Calu3 (cell line): ENCODE results near the gene SMIM3. TPM values are rescaled to one million over a fixed set of nuclear protein-coding genes. Genes with fewer than 3 reads are reported as not detected.

Source experiments
- BruUV-seq: library from RNA; stranded (reverse); fragments of 400-500 nt; replicated peaks from 2 replicates; lab custom pipeline; 2021; lab: Mats Ljungman, UMichigan
- CTCF ChIA-PET: fragments of 300-600 bp; sonication (Branson Sonifier 250); formaldehyde crosslinking; loops from one replicate; lab custom pipeline; 2022; ENCODE audit warnings: antibody characterized with exemption; lab: Charles Lee
- DNase-seq: peaks from one replicate; pipeline ENCODE4 v3.0.0; 2022
- H3K27ac Mint-ChIP-seq: one replicate; pipeline ENCODE4 v1.8.0; 2022; ENCODE audit warnings: mixed read lengths; ENCODE audit not compliant: unreplicated experiment
- H3K27me3 Mint-ChIP-seq: one replicate; pipeline ENCODE4 v1.8.0; 2022; ENCODE audit warnings: mixed read lengths; ENCODE audit not compliant: unreplicated experiment
- H3K36me3 Mint-ChIP-seq: one replicate; pipeline ENCODE4 v1.8.0; 2022; ENCODE audit warnings: mild to moderate bottlenecking, moderate library complexity, mixed read lengths; ENCODE audit not compliant: insufficient read depth, unreplicated experiment
- H3K4me1 Mint-ChIP-seq: one replicate; pipeline ENCODE4 v1.8.0; 2022; ENCODE audit warnings: mild to moderate bottlenecking, low read depth, mixed read lengths; ENCODE audit not compliant: unreplicated experiment
- H3K4me3 Mint-ChIP-seq: one replicate; pipeline ENCODE4 v1.8.0; 2022; ENCODE audit warnings: mild to moderate bottlenecking, low read depth, moderate library complexity, mixed read lengths; ENCODE audit not compliant: unreplicated experiment
- H3K9me3 Mint-ChIP-seq: one replicate; pipeline ENCODE4 v1.8.0; 2022; ENCODE audit warnings: low read depth, mixed read lengths; ENCODE audit not compliant: unreplicated experiment
- CTCF ChIP-seq: fragments of 200-600 bp; IDR thresholded peaks from one replicate; pipeline ENCODE4 v1.8.0; 2022; ENCODE audit warnings: antibody characterized with exemption; ENCODE audit not compliant: unreplicated experiment
- intact Hi-C: fragments of 100-400 bp; cut with micrococcal nuclease; formaldehyde crosslinking; loops from one replicate; pipeline ENCODE4 v1.10.0; 2022; ENCODE audit not compliant: unreplicated experiment
- total RNA-seq: library from RNA; stranded (reverse); gene quantifications from 2 replicates; pipeline ENCODE4 v1.2.3, GENCODE V29; 2022

SMIM3 gene
- total RNA-seq, 1 experiment from 2014 or later, result 8.4 TPM

- no peaks in the 10 kb centered on the region for H3K9me3 Mint-ChIP-seq
- H3K4me3 Mint-ChIP-seq, result no peak overlapping the region
- no TSS peak for BruUV-seq
- H3K4me1 Mint-ChIP-seq, result peaks cover 10% of the 10 kb centered on the region
- peaks cover 47% of the 10 kb centered on the region for H3K36me3 Mint-ChIP-seq
- H3K27me3 Mint-ChIP-seq, result peaks cover 1% of the 10 kb centered on the region
- CTCF ChIA-PET, result interaction anchor here (1.1 to 1.2 kb wide), 2 partner anchors 20 to 56 kb away, joined by 3 to 4 read pairs; partner anchors contain the start of gene RBM22
- no peak for DNase-seq
- no peak overlapping the region for H3K27ac Mint-ChIP-seq
- TF ChIP-seq CTCF, result no peak
- intact Hi-C loops, result no loop called here
Observed at GRCh38 chr5:150757087-150757649, 21.4 kb upstream of the SMIM3 start.

DNA sequence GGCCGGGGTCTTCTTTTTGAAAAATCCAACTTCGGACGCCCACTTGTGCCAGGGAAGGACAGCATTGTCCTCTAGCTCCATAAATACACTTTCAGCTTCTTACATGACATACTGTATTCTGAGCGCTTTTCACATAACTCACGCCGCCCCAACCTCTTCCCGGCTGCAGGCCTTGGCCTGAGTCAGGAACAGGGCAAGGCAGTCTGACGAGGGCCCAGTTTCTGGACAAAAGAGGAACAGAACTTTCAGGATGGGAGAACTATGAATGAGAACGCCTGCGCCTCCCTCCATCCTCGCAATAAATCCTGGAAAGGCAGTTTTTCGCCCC lies 20.4 kb upstream of the SMIM3 start:
- Mint-ChIP-seq H3K36me3 (peaks cover 38% of the 10 kb centered on the region), H3K27me3 (peaks cover 10% of the 10 kb centered on the region), H3K4me1 (peaks cover 10% of the 10 kb centered on the region), H3K27ac (no peak overlapping the region), H3K9me3 (no peaks in the 10 kb centered on the region), H3K4me3 (no peak overlapping the region)
- TSS peak; percentile 70 for BruUV-seq
- no peak for TF ChIP-seq CTCF
- intact Hi-C loops, result no loop called here
- no peak for DNase-seq
- CTCF ChIA-PET, result interaction anchor here (0.6 to 1.4 kb wide), 7 partner anchors 20 to 1742 kb away, joined by 3 to 7 read pairs (median 4); partner anchors contain the start of genes RBM22 and SMIM3

GRCh38 chr5:150758531-150759333 lies 19.8 kb upstream of the SMIM3 start, which contains the start of gene DCTN4:
TSS of gene DCTN4 (minus strand) at chr5:150759017. CDS start at chr5:150758993, 24 bp downstream.
- Mint-ChIP-seq H3K9me3 (no peaks in the 10 kb centered on the region), H3K4me3 (no peak within 1 kb of the TSS), H3K4me1 (peaks cover 10% of the 10 kb centered on the region), H3K36me3 (peaks cover 33% of the 10 kb centered on the region), H3K27ac (no peak within 1 kb of the TSS), H3K27me3 (peaks cover 10% of the 10 kb centered on the region)
- DNase-seq, result peak; percentile 96
- no peak for TF ChIP-seq CTCF
- CTCF ChIA-PET, result interaction anchor here (0.5 to 1.4 kb wide), 8 partner anchors 19 to 1741 kb away, joined by 3 to 7 read pairs (median 4); partner anchors contain the start of genes RBM22 and SMIM3
- BruUV-seq, result no TSS peak
- intact Hi-C loops, result no loop called here

GRCh38 chr5:150759334-150759583 lies 19.3 kb upstream of the SMIM3 start:
- Mint-ChIP-seq H3K4me3 (no peak overlapping the region), H3K4me1 (peaks cover 10% of the 10 kb centered on the region), H3K36me3 (peaks cover 28% of the 10 kb centered on the region), H3K9me3 (no peaks in the 10 kb centered on the region), H3K27me3 (peaks cover 10% of the 10 kb centered on the region), H3K27ac (no peak overlapping the region)
- TSS peak; percentile 83 for BruUV-seq
- no peak for TF ChIP-seq CTCF
- CTCF ChIA-PET, result interaction anchor here (1.1 to 1.4 kb wide), 5 partner anchors 19 to 199 kb away, joined by 3 to 7 read pairs (median 5); partner anchors contain the start of genes RBM22 and SMIM3
- intact Hi-C loops, result no loop called here
- no peak for DNase-seq
